Nephron progenitor cell (in vitro differentiated cells): ENCODE data around the gene CNNM1.

ENCODE experiments used
- DNase-seq: peaks from one replicate; pipeline ENCODE4 v3.0.0; 2021
- H3K27ac Mint-ChIP-seq: 2 replicates; pipeline ENCODE4 v1.8.0; 2021; ENCODE audit warnings: mild to moderate bottlenecking, moderate library complexity, mixed read lengths
- H3K27me3 Mint-ChIP-seq: 2 replicates; pipeline ENCODE4 v1.8.0; 2021; ENCODE audit warnings: mild to moderate bottlenecking, low read depth, mixed read lengths; ENCODE audit not compliant: poor library complexity
- H3K36me3 Mint-ChIP-seq: 2 replicates; pipeline ENCODE4 v1.8.0; 2021; ENCODE audit warnings: low read depth, mixed read lengths
- H3K4me1 Mint-ChIP-seq: 2 replicates; pipeline ENCODE4 v1.8.0; 2021; ENCODE audit warnings: mixed read lengths
- H3K4me3 Mint-ChIP-seq: 2 replicates; pipeline ENCODE4 v1.8.0; 2021; ENCODE audit warnings: mild to moderate bottlenecking, moderate library complexity, mixed read lengths
- H3K9me3 Mint-ChIP-seq: 2 replicates; pipeline ENCODE4 v1.8.0; 2021; ENCODE audit warnings: mild to moderate bottlenecking, moderate library complexity, mixed read lengths
- CTCF ChIP-seq: fragments of 200-600 bp; sonication (generic); IDR thresholded peaks from 2 replicates; pipeline ENCODE4 v1.5.0; 2021; ENCODE audit warnings: antibody characterized with exemption

The CNNM1 gene

GRCh38 chr10:99329554-99330346 lies 594 bp downstream of the CNNM1 start:
- no peak for TF ChIP-seq CTCF
- peaks cover 90% of the 10 kb centered on the region for H3K27me3 Mint-ChIP-seq
- peak; percentile 56 for DNase-seq
- no peak overlapping the region for H3K27ac Mint-ChIP-seq
- H3K4me3 Mint-ChIP-seq, result peak overlapping the region; percentile 77
- H3K9me3 Mint-ChIP-seq, result peaks cover 7% of the 10 kb centered on the region
- H3K36me3 Mint-ChIP-seq, result no peaks in the 10 kb centered on the region
- H3K4me1 Mint-ChIP-seq, result peaks cover 7% of the 10 kb centered on the region

- Mint-ChIP-seq H3K9me3 (peaks cover 7% of the 10 kb centered on the region), H3K36me3 (no peaks in the 10 kb centered on the region), H3K27me3 (peaks cover 91% of the 10 kb centered on the region), H3K27ac (no peak overlapping the region), H3K4me1 (peaks cover 7% of the 10 kb centered on the region), H3K4me3 (peak overlapping the region; percentile 68)
- no peak for TF ChIP-seq CTCF
- no peak for DNase-seq
Observed at GRCh38 chr10:99330347-99330924, 1.3 kb downstream of the CNNM1 start.

- DNase-seq, result no peak
- TF ChIP-seq CTCF, result no peak
- Mint-ChIP-seq H3K4me3 (peak overlapping the region; percentile 68), H3K9me3 (peaks cover 7% of the 10 kb centered on the region), H3K36me3 (no peaks in the 10 kb centered on the region), H3K4me1 (peaks cover 7% of the 10 kb centered on the region), H3K27me3 (peaks cover 92% of the 10 kb centered on the region), H3K27ac (no peak overlapping the region)
Observed at GRCh38 chr10:99331207-99331803, 2.1 kb downstream of the CNNM1 start.

GRCh38 chr10:99337311-99337811 lies 8.2 kb downstream of the CNNM1 start:
- H3K9me3 Mint-ChIP-seq, result no peaks in the 10 kb centered on the region

GRCh38 chr10:99337901-99338300 lies 8.7 kb downstream of the CNNM1 start:
- Mint-ChIP-seq H3K27ac (no peak overlapping the region), H3K4me3 (no peak overlapping the region), H3K36me3 (no peaks in the 10 kb centered on the region), H3K9me3 (no peaks in the 10 kb centered on the region), H3K27me3 (peaks cover 73% of the 10 kb centered on the region), H3K4me1 (peaks cover 9% of the 10 kb centered on the region)
- no peak for TF ChIP-seq CTCF
- DNase-seq, result no peak

More at GRCh38 chr10:99337311-99337811, 8.2 kb downstream of the CNNM1 start:
- TF ChIP-seq CTCF, result no peak
- no peak overlapping the region for H3K4me3 Mint-ChIP-seq
- no peak overlapping the region for H3K27ac Mint-ChIP-seq
- H3K27me3 Mint-ChIP-seq, result peaks cover 74% of the 10 kb centered on the region
- H3K4me1 Mint-ChIP-seq, result peaks cover 9% of the 10 kb centered on the region
- no peak for DNase-seq
- H3K36me3 Mint-ChIP-seq, result no peaks in the 10 kb centered on the region
